HG03060 (cell line): ENCODE data around the gene FZD10.

Experiments used
- ATAC-seq: cut with Tn5 transposase; IDR thresholded peaks from one replicate; pipeline ENCODE4 v1.9.1; 2021; ENCODE audit warnings: low read depth, moderate number of reproducible peaks; ENCODE audit not compliant: unreplicated experiment

The FZD10 gene

GRCh38 chr12:130162267-130162666 is at the start of gene FZD10:
Gene FZD10, plus strand, starts transcription at chr12:130162464. Its CDS starts 479 bp downstream, at chr12:130162943.
- ATAC-seq = no peak

GRCh38 chr12:130114952-130115351 is 47.3 kb upstream of the FZD10 start:
- ATAC-seq = no peak

- no peak for ATAC-seq
These were observed 46.6 kb upstream of the FZD10 start for GRCh38 chr12:130115646-130116045.

GRCh38 chr12:130116791-130117190 is 45.5 kb upstream of the FZD10 start:
- no peak for ATAC-seq

- ATAC-seq = no peak
These were observed 45.0 kb upstream of the FZD10 start for GRCh38 chr12:130117233-130117632.

GRCh38 chr12:130117701-130118100 is 44.6 kb upstream of the FZD10 start:
- ATAC-seq = no peak

- ATAC-seq = no peak
These were observed 44.1 kb upstream of the FZD10 start for GRCh38 chr12:130118181-130118580.

- no peak for ATAC-seq
These were observed 42.9 kb upstream of the FZD10 start for GRCh38 chr12:130119241-130119861.

GRCh38 chr12:130120012-130120805 is 42.1 kb upstream of the FZD10 start:
- ATAC-seq = no peak

- no peak for ATAC-seq
These were observed 40.9 kb upstream of the FZD10 start for GRCh38 chr12:130121226-130122000.

- ATAC-seq = no peak
These were observed 39.9 kb upstream of the FZD10 start for GRCh38 chr12:130122356-130122755.

- no peak for ATAC-seq
These were observed 38.2 kb upstream of the FZD10 start for GRCh38 chr12:130124106-130124505.

- no peak for ATAC-seq
These were observed 37.5 kb upstream of the FZD10 start for GRCh38 chr12:130124605-130125244.

GRCh38 chr12:130126023-130126432 is 36.2 kb upstream of the FZD10 start:
- ATAC-seq = no peak

- ATAC-seq = no peak
These were observed 34.7 kb upstream of the FZD10 start for GRCh38 chr12:130127532-130127911.

GRCh38 chr12:130127912-130128789 is 34.1 kb upstream of the FZD10 start:
- ATAC-seq = no peak

- no peak for ATAC-seq
These were observed 33.2 kb upstream of the FZD10 start for GRCh38 chr12:130128790-130129735.

GRCh38 chr12:130130346-130130745 is 31.9 kb upstream of the FZD10 start:
- no peak for ATAC-seq

GRCh38 chr12:130131025-130131424 is 31.2 kb upstream of the FZD10 start:
- ATAC-seq = no peak
